Neural progenitor cell (in vitro differentiated cells): ENCODE results near the gene INSR. TPM values are rescaled to one million over a fixed set of nuclear protein-coding genes. Genes with fewer than 3 reads are reported as not detected.
"Not testable (repeated sequence)": the region's sequence is repeated elsewhere in the genome, so short reads cannot be mapped to it uniquely, and the experiment has no call there.

Experiments used
- DNase-seq: peaks from one replicate; pipeline ENCODE4 v3.0.0-alpha.2; 2016; ENCODE audit warnings: low spot score
- H2AFZ ChIP-seq: fragments of 200-600 bp; sonication (generic); replicated peaks from 2 replicates; pipeline ENCODE4 v1.6.1; 2016; ENCODE audit warnings: antibody characterized with exemption
- H3F3A ChIP-seq: fragments of 200-600 bp; sonication (generic); 2 replicates; pipeline ENCODE4 v1.6.1; 2016; ENCODE audit warnings: antibody characterized with exemption, low read depth
- H3K27ac ChIP-seq: fragments of 200-600 bp; sonication (generic); 2 replicates; pipeline ENCODE4 v1.5.1; 2016; ENCODE audit warnings: mild to moderate bottlenecking
- H3K27me3 ChIP-seq: fragments of 200-600 bp; sonication (generic); 2 replicates; pipeline ENCODE4 v1.6.1; 2016; ENCODE audit warnings: mild to moderate bottlenecking, moderate library complexity
- H3K36me3 ChIP-seq: fragments of 200-600 bp; sonication (generic); 2 replicates; pipeline ENCODE4 v1.5.1; 2016
- H3K4me1 ChIP-seq: fragments of 200-600 bp; sonication (generic); 2 replicates; pipeline ENCODE4 v1.6.1; 2016; ENCODE audit warnings: mixed run types
- H3K4me2 ChIP-seq: fragments of 200-600 bp; sonication (generic); 2 replicates; pipeline ENCODE4 v1.6.1; 2016
- H3K4me3 ChIP-seq: fragments of 200-600 bp; sonication (generic); 2 replicates; pipeline ENCODE4 v1.5.1; 2016
- H3K79me2 ChIP-seq: fragments of 200-600 bp; sonication (generic); 2 replicates; pipeline ENCODE4 v1.6.1; 2016; ENCODE audit warnings: low read depth
- H3K9ac ChIP-seq: fragments of 200-600 bp; sonication (generic); 2 replicates; pipeline ENCODE4 v1.6.1; 2016
- H3K9me3 ChIP-seq: fragments of 200-600 bp; sonication (generic); 2 replicates; pipeline ENCODE4 v1.5.1; 2016; ENCODE audit warnings: low read depth
- H4K20me1 ChIP-seq: fragments of 200-600 bp; sonication (generic); 2 replicates; pipeline ENCODE4 v1.6.1; 2016; ENCODE audit warnings: low read depth
- H3K27ac Mint-ChIP-seq: 3 replicates; pipeline ENCODE4 v1.8.0; 2021; ENCODE audit warnings: mixed read lengths
- H3K27me3 Mint-ChIP-seq: 2 replicates; pipeline ENCODE4 v1.8.0; 2022; ENCODE audit warnings: low read depth, mild to moderate bottlenecking, inconsistent platforms, moderate library complexity, mixed read lengths; ENCODE audit not compliant: insufficient read depth
- H3K36me3 Mint-ChIP-seq: 3 replicates; pipeline ENCODE4 v1.8.0; 2021; ENCODE audit warnings: mixed read lengths
- H3K4me1 Mint-ChIP-seq: 3 replicates; pipeline ENCODE4 v1.8.0; 2021; ENCODE audit warnings: mixed read lengths
- H3K4me3 Mint-ChIP-seq: 3 replicates; pipeline ENCODE4 v1.8.0; 2021; ENCODE audit warnings: mild to moderate bottlenecking, moderate library complexity, mixed read lengths
- H3K9me3 Mint-ChIP-seq: 3 replicates; pipeline ENCODE4 v1.8.0; 2020; ENCODE audit warnings: mixed read lengths
- EZH2 ChIP-seq: fragments of 200-600 bp; sonication (generic); IDR thresholded peaks from 2 replicates; pipeline ENCODE4 v1.6.1; 2017; ENCODE audit warnings: antibody characterized with exemption, mild to moderate bottlenecking, moderate library complexity
- EZH2phosphoT487 ChIP-seq: fragments of 200-600 bp; sonication (generic); IDR thresholded peaks from 2 replicates; pipeline ENCODE4 v1.6.1; 2017; ENCODE audit warnings: antibody characterized with exemption
- total RNA-seq: library from RNA; depleted of rRNA; stranded (reverse); fragments of >200 nt; gene quantifications from 2 replicates; pipeline ENCODE4 v1.2.3, GENCODE V29; 2015; ENCODE audit warnings: low replicate concordance
- TF ChIP-seq, protein P1 (sequence below): fragments of 200-600 bp; sonication (generic); IDR thresholded peaks from 2 replicates; pipeline ENCODE4 v1.5.1; 2017; ENCODE audit warnings: antibody characterized with exemption, mild to moderate bottlenecking

INSR gene
- total RNA-seq, 1 donor from 2014 or later = 20.8 TPM

DNA sequence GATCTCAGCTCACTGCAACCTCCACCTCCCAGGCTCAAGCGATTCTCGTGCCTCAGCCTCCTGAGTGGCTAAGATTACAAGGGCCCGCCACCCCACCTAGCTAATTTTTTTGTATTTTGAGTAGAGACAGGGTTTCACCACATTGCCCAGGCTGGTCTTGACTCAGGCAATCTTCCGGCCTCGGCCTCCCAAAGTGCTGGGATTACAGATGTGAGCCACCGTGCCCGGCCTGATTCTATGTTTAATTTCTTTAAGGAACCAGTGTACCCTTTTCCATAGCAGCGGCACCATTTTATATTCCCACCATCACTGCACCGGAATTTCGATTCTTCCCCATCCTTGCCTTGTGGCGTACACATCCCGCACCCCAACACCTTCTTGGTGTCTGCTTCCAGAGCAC is 17.7 kb upstream of the INSR start:
- no peak overlapping the region for H3K4me3 Mint-ChIP-seq
- Histone ChIP-seq H2AFZ (no peak overlapping the region), H3K9me3 (no peaks in the 10 kb centered on the region), H3K4me3 (no peak overlapping the region), H4K20me1 (no peaks in the 10 kb centered on the region), H3K9ac (no peak overlapping the region), H3K36me3 (no peaks in the 10 kb centered on the region), H3K27me3 (no peaks in the 10 kb centered on the region), H3K79me2 (no peaks in the 10 kb centered on the region), H3K27ac (no peak overlapping the region), H3K4me2 (no peak overlapping the region), H3F3A (no peaks in the 10 kb centered on the region), H3K4me1 (no peaks in the 10 kb centered on the region)
- no peaks in the 10 kb centered on the region for H3K36me3 Mint-ChIP-seq
- TF ChIP-seq EZH2 = no peak
- H3K9me3 Mint-ChIP-seq = peaks cover 2% of the 10 kb centered on the region
- DNase-seq = no peak
- no peaks in the 10 kb centered on the region for H3K4me1 Mint-ChIP-seq
- peaks cover 7% of the 10 kb centered on the region for H3K27me3 Mint-ChIP-seq
- H3K27ac Mint-ChIP-seq = no peak overlapping the region

DNA sequence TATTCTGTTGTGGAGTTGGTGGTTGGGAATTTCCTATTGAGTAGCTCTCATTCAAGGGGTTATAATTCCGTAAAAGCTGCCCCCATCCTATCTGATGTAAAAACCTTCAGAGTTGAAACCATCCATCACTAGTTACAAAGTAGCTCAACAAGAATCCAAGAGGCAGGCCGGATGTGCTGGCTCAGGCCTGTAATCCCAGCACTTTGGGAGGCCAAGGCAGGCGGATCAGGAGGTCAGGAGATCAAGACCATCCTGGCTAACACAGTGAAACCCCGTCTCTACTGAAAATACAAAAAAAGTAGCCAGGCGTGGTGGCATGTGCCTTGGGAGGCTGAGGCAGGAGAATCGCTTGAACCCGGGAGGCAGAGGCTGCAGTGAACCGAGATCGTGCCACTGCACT is 14.1 kb upstream of the INSR start:
- not testable (repeated sequence) for H3K9me3 ChIP-seq, H3K27me3 Mint-ChIP-seq, H3K4me1 Mint-ChIP-seq, H3K9ac ChIP-seq, H3K36me3 ChIP-seq, H3K4me2 ChIP-seq, H2AFZ ChIP-seq, H3K4me3 Mint-ChIP-seq, H3K79me2 ChIP-seq, H3K27me3 ChIP-seq, H3K27ac Mint-ChIP-seq, H3K36me3 Mint-ChIP-seq, H3K27ac ChIP-seq, H3F3A ChIP-seq, DNase-seq, H3K4me3 ChIP-seq, H3K9me3 Mint-ChIP-seq, H3K4me1 ChIP-seq, H4K20me1 ChIP-seq

DNA sequence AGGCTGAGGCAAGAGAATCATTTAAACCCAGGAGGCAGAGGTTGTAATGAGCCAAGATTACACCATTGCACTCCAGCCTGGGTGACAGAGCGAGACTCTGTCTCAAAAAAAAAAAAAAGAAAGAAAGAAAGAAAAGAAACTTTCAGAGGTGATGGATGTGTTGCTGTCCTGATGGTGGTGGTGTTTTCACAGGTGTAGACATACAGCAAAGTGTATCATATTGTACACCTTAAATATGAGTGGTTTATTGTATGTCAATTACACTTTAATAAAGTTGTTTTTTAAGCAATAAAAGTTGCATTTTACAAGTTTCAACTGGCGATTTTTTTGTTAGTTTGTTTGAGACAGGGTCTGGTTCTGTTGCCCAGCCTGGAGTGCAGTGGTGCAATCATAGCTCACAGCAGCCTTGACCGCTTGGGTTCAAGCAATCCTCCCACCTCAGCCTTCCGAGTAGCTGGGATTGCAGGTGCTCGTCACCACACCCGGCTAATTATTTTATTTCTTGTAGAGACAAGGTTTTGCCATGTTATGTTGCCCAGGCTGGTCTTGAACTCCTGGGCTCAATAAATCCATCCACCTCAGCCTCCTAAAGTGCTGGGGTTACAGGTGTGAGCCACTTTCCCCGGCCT is 13.5 kb upstream of the INSR start:
- H3K4me1 ChIP-seq = no peaks in the 10 kb centered on the region
- Mint-ChIP-seq H3K36me3 (no peaks in the 10 kb centered on the region), H3K27ac (no peak overlapping the region), H3K27me3 (peaks cover 11% of the 10 kb centered on the region), H3K9me3 (no peaks in the 10 kb centered on the region), H3K4me3 (no peak overlapping the region), H3K4me1 (no peaks in the 10 kb centered on the region)
- no peak overlapping the region for H3K4me3 ChIP-seq
- H2AFZ ChIP-seq = no peak overlapping the region
- H3K27me3 ChIP-seq = no peaks in the 10 kb centered on the region
- no peak overlapping the region for H3K4me2 ChIP-seq
- H3K27ac ChIP-seq = no peak overlapping the region
- no peak for TF ChIP-seq EZH2phosphoT487
- TF ChIP-seq EZH2 = no peak
- TF ChIP-seq, protein P1, sequence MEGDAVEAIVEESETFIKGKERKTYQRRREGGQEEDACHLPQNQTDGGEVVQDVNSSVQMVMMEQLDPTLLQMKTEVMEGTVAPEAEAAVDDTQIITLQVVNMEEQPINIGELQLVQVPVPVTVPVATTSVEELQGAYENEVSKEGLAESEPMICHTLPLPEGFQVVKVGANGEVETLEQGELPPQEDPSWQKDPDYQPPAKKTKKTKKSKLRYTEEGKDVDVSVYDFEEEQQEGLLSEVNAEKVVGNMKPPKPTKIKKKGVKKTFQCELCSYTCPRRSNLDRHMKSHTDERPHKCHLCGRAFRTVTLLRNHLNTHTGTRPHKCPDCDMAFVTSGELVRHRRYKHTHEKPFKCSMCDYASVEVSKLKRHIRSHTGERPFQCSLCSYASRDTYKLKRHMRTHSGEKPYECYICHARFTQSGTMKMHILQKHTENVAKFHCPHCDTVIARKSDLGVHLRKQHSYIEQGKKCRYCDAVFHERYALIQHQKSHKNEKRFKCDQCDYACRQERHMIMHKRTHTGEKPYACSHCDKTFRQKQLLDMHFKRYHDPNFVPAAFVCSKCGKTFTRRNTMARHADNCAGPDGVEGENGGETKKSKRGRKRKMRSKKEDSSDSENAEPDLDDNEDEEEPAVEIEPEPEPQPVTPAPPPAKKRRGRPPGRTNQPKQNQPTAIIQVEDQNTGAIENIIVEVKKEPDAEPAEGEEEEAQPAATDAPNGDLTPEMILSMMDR = no peak
- H3K9me3 ChIP-seq = no peaks in the 10 kb centered on the region
- no peak for DNase-seq
- H3F3A ChIP-seq = no peaks in the 10 kb centered on the region
- H4K20me1 ChIP-seq = no peaks in the 10 kb centered on the region
- no peaks in the 10 kb centered on the region for H3K36me3 ChIP-seq
- H3K9ac ChIP-seq = no peak overlapping the region
- no peaks in the 10 kb centered on the region for H3K79me2 ChIP-seq

DNA sequence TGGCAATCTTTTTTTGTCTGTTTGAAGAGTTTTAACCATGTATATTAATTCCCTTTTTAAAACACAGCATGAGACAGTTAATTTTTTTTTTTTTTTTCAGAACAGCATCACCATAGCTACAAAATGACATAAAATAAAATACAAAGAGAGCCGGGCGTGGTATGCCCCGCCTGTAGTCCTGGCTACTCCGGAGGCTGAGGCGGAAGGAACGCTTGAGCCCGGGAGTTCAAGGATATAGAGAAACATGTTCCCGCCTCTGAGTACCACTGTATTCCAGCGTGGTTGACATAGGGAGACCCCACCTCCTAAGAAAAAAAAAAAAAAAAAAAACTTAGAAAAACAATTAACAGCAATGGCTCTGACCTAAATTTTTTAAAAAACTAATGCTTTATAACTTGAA is 10.0 kb upstream of the INSR start:
- no peak overlapping the region for H3K4me3 Mint-ChIP-seq

More for the DNA sequence above, 10.0 kb upstream of the INSR start:
- TF ChIP-seq, protein P1 = no peak
- TF ChIP-seq EZH2 (no peak), EZH2phosphoT487 (no peak)
- no peaks in the 10 kb centered on the region for H3K9me3 ChIP-seq
- no peaks in the 10 kb centered on the region for H3K9me3 Mint-ChIP-seq
- H3K4me1 ChIP-seq = no peaks in the 10 kb centered on the region
- H3K9ac ChIP-seq = no peak overlapping the region
- no peaks in the 10 kb centered on the region for H3K79me2 ChIP-seq
- no peaks in the 10 kb centered on the region for H3K36me3 ChIP-seq
- no peak for DNase-seq
- H3K4me2 ChIP-seq = no peak overlapping the region
- H3K27me3 ChIP-seq = no peaks in the 10 kb centered on the region
- H3K36me3 Mint-ChIP-seq = no peaks in the 10 kb centered on the region
- no peaks in the 10 kb centered on the region for H4K20me1 ChIP-seq
- H3K27ac Mint-ChIP-seq = no peak overlapping the region
- no peak overlapping the region for H3K4me3 ChIP-seq
- H3F3A ChIP-seq = no peaks in the 10 kb centered on the region
- no peaks in the 10 kb centered on the region for H3K4me1 Mint-ChIP-seq
- peaks cover 12% of the 10 kb centered on the region for H3K27me3 Mint-ChIP-seq
- H2AFZ ChIP-seq = no peak overlapping the region
- no peak overlapping the region for H3K27ac ChIP-seq
